Ovary (tissue), 9 donors: ENCODE results near the gene THRAP3. TPM values are rescaled to one million over a fixed set of nuclear protein-coding genes. Genes with fewer than 3 reads are reported as not detected.

Source experiments
- DNase-seq, 5 donors: peaks; one replicate each; pipeline ENCODE4 v3.0.0-alpha.2; 2019 to 2020
- H3K27ac ChIP-seq, 2 donors: fragments of 200-600 bp; one replicate each; pipeline versions ENCODE4 v1.5.1 to v1.8.0; 2019 to 2022
- H3K27me3 ChIP-seq: fragments of 200-600 bp; one replicate; pipeline ENCODE4 v1.8.0; 2022
- H3K36me3 ChIP-seq: fragments of 200-600 bp; sonication (generic); one replicate; pipeline ENCODE4 v1.5.1; 2019
- H3K4me1 ChIP-seq: one replicate; pipeline ENCODE4 v1.8.1; 2013; ENCODE audit warnings: mild to moderate bottlenecking, moderate library complexity; ENCODE audit not compliant: insufficient read depth
- H3K4me3 ChIP-seq: fragments of 200-600 bp; sonication (generic); one replicate; pipeline ENCODE4 v1.5.1; 2017
- H3K9me3 ChIP-seq, 2 donors: fragments of 200-600 bp in 1 of 2; sonication (generic) in 1 of 2; one replicate each; pipeline versions ENCODE4 v1.5.1 to v1.8.1; 2013 to 2019; ENCODE audit warnings: mild to moderate bottlenecking in 1 of 2, moderate library complexity in 1 of 2
- EP300 ChIP-seq: sonication (generic); formaldehyde crosslinking; IDR thresholded peaks from one replicate; pipeline ENCODE4 v1.6.1; 2017; ENCODE audit warnings: antibody characterized with exemption
- POLR2A ChIP-seq: fragments of 450-650 bp; IDR thresholded peaks from one replicate; pipeline ENCODE4 v1.6.1; 2017; ENCODE audit warnings: antibody characterized with exemption, mild to moderate bottlenecking, moderate library complexity
- WGBS, 3 donors: extraction: QIAGEN DNeasy Blood & Tissue Kit in 1 of 3; methylation state at CpG; one replicate each; pipeline versions ENCODE4 v1.1.5 to v1.1.7; 2013 to 2017; 5-methylcytosine and 5-hydroxymethylcytosine counted together
- intact Hi-C, 4 donors: fragments of 100-400 bp; cut with DNase I; formaldehyde crosslinking; loops; one replicate each; pipeline versions ENCODE4 v1.11.0 to v1.15.1; 2022 to 2023
- polyA plus RNA-seq, 2 donors: library from polyadenylated mRNA; stranded (reverse); fragments of 200-250 nt in 1 of 2; fragments of 350-450 nt in 1 of 2; fragmentation: Illumina TruSeq in 1 of 2; extraction: RNeasy Lipid Tissue Mini Kit (QIAGEN cat#74804) in 1 of 2; gene quantifications; one replicate each; pipeline ENCODE4 v1.2.3, GENCODE V29; 2013 to 2014
- small RNA-seq: library from RNA; depleted of rRNA; stranded (forward); fragments of <200 nt; gene quantifications from one replicate; pipeline ENCODE3, GENCODE V24; 2016
- total RNA-seq, 7 donors: library from RNA; depleted of rRNA in 2 of 7; stranded (reverse); fragments of >200 nt in 2 of 7; fragmentation: NEBNext Ultra II Directional in 3 of 7; extraction: Animal tissue kit (Norgen Biotek cat#: 25700) in 3 of 7; gene quantifications; one replicate each; pipeline versions ENCODE4 v1.1.0 to v1.2.4, GENCODE V29; 2016 to 2023
- TF ChIP-seq, protein P1 (sequence below), 3 donors: fragments of 450-650 bp in 2 of 3; fragments of 200-600 bp in 1 of 3; IDR thresholded peaks; one replicate each; pipeline versions ENCODE4 v1.5.1 to v1.8.0; 2016 to 2022; ENCODE audit warnings: antibody characterized with exemption in 3 of 3, mild to moderate bottlenecking in 1 of 3
- donor health status: DM: no; HTN: no; CAD: no; lungs with moderate emphysema.
- donor health status: DM: no; HTN: no; CAD: no.
- donor health status: Bipolar disorder and iron deficiency.
- donor health status: DM: yes; HTN: yes; CAD: no.
- donor health status: DM: no; HTN: no; CAD: no.
- donor health status: DM: yes; HTN: yes; CAD: no.

The THRAP3 gene
- total and polyA plus RNA-seq, 9 donors, result 40.2 to 109 (median 92.6) TPM

DNA sequence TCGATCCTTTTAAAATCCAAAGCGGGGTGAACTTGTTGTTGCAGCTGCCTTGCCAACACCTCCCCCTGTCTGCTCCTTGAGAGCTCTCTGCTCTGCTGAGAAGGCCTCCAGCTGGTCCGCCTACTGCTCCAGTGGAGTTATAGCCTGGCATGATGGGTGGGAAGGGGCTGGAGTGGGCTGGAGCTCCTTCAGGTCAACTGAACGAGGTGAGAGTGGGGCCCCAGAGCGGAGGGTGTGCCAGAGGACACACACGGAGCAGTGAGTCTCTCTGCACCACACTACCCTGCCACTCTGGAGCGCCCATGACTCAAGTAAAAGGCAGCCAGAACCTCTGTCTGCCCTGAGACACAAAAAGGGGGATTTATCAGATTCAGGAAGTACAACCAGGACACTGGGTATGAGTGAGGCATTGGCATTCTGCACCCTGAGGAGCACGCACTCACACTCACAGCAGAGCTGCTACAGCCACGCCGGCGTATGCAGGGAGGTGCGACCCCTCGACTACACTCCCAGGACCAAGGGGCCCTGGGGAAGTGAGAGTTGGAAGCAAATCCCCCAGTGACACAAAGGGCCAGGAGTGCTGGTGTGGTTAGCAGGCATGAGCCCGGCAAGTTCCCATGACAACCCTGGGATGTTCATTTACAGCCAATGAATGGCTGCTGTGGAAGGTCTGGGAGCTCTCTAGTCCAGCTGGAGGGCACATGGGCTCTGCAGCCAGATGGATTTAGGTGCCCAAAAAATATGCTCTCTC, 127.2 kb downstream of the THRAP3 start:
- peaks cover 6% of the 10 kb centered on the region for H3K4me1 ChIP-seq
- H3K27ac ChIP-seq, result peak overlapping the region; percentile 18 to 24
- intact Hi-C loops, result no loop called here
- WGBS, 3 donors, result 52 to 55% (median 54%) methylated on average over 14 of the region's 14 CpGs
- no peaks in the 10 kb centered on the region for H3K9me3 ChIP-seq
- no peaks in the 10 kb centered on the region for H3K36me3 ChIP-seq
- no peak for TF ChIP-seq EP300
- no peak for DNase-seq
- no peak overlapping the region for H3K4me3 ChIP-seq
- H3K27me3 ChIP-seq, result no peaks in the 10 kb centered on the region

DNA sequence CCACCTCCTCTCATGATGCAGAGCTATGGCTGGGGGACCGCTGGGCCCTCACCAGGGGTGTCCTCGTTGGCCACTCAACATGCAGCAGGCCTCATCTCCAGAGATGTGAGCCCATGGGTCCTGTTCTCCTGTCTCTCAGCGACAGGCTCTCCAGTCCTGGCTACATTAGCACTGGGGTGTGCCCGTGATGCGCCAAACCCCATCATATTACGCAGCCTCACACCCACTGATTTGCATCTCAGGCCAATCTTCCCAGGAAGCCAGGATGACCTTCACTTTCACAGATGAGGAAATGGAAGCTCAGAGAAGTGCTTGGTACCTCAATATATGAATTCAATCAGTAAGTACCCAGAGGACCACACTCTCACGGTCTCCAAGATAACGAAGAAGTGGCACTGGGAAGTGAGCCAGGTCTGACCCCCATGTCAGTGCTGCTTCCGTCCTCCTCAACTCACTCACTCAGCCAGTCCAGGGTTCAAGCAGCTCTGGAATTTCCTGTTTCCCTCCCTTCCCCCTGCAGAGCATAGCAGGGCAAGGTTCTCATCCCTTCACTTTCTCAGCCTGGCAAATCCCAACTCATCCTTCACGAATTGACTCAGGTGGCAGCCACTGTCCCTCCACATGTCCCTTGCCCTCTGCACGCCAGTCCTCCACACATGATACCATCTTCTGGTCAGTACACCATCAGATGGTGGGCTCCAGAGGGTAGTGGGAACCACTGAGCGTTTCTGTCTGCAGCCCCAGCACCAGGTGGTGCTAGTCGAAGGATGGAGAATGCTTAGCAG, 128.1 kb downstream of the THRAP3 start:
- Histone ChIP-seq H3K4me1 (peaks cover 6% of the 10 kb centered on the region), H3K27me3 (no peaks in the 10 kb centered on the region), H3K36me3 (no peaks in the 10 kb centered on the region), H3K9me3 (no peaks in the 10 kb centered on the region), H3K4me3 (no peak overlapping the region), H3K27ac (peak overlapping the region in 1 of 2 donors; percentile 18)
- TF ChIP-seq EP300 (no peak), POLR2A (no peak)
- TF ChIP-seq, protein P1, sequence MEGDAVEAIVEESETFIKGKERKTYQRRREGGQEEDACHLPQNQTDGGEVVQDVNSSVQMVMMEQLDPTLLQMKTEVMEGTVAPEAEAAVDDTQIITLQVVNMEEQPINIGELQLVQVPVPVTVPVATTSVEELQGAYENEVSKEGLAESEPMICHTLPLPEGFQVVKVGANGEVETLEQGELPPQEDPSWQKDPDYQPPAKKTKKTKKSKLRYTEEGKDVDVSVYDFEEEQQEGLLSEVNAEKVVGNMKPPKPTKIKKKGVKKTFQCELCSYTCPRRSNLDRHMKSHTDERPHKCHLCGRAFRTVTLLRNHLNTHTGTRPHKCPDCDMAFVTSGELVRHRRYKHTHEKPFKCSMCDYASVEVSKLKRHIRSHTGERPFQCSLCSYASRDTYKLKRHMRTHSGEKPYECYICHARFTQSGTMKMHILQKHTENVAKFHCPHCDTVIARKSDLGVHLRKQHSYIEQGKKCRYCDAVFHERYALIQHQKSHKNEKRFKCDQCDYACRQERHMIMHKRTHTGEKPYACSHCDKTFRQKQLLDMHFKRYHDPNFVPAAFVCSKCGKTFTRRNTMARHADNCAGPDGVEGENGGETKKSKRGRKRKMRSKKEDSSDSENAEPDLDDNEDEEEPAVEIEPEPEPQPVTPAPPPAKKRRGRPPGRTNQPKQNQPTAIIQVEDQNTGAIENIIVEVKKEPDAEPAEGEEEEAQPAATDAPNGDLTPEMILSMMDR (IDR thresholded peaks at IDR 0.05), result no peak
- intact Hi-C loops, result no loop called here
- no peak for DNase-seq
- 71 to 72% (median 72%) methylated on average over 13 of the region's 13 CpGs for WGBS, 3 donors

DNA sequence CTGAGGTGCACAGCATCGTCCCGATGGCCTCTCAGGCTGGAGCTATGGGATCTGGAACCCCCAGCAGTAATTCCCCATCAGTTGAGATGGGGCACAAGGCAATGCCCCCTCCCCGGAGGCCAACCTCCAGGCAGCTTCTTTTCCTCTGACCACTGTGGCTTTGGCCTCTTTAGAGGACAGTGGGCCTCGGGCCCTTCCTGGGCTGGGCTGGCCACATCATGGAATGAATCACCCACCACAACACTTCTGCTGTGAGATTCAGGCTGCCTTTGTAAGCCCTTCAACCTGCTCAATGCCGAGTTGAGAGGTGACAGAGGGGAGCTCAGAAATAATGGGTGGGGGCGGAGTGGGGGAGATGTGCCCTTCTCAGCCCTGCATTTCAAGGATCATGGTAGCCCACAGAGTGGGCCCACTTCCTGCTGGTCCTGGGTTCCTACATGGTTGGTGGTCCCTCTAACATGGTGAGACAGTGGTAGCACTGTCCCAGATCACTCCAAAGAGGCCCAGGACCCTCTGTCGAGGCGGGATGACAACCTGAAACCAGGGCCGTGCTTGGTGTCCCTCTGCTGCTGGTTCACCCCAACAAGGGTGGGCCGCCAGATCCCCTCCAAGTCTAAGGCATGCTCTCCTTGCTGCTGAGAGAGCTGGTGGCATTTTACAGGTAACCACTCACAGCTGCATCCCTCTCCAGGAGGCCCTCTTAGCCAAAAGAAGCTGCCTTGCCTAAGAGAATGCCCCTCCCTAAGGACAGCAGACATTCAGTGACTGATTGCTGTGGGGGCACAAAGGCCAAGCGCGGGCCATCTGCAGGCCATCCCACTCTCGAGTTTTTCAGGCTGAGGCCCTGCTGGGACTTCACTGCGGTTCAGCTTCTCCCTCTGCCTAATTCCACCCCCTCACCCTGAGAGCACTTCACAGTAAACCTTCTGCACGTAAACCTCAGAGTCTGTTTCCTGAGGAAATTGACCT, 129.0 kb downstream of the THRAP3 start:
- Histone ChIP-seq H3K9me3 (no peaks in the 10 kb centered on the region), H3K27me3 (no peaks in the 10 kb centered on the region), H3K36me3 (no peaks in the 10 kb centered on the region), H3K27ac (no peak overlapping the region), H3K4me1 (peaks cover 6% of the 10 kb centered on the region), H3K4me3 (no peak overlapping the region)
- 75 to 77% (median 75%) methylated on average over 13 to 15 of the region's 15 CpGs for WGBS, 3 donors
- no peak for DNase-seq
- intact Hi-C loops, result no loop called here
- TF ChIP-seq, protein P1 (IDR thresholded peaks at IDR 0.05), result no peak
- no peak for TF ChIP-seq EP300
- TF ChIP-seq POLR2A, result no peak

DNA sequence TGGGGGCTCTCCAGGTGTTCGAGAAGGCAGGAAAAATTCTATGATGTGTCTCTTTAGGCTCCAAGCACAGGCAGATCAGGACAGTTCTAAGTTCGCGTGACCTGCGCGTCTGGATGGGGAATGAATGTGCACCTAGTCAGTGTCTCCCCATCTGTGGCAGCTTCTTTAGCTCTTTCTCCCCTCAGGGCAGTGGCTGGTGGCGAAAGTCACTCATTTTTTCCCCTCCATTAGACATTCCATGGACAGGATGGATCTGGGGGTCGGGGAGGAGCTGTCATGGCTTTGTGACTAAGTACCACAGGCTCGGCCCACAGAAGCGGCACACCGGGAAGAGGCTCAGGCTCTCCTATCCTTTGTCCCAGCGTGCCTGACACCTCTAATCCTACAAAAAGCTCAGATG, 130.2 kb downstream of the THRAP3 start:
- Histone ChIP-seq H3K9me3 (no peaks in the 10 kb centered on the region), H3K4me3 (no peak overlapping the region), H3K36me3 (no peaks in the 10 kb centered on the region), H3K27me3 (no peaks in the 10 kb centered on the region), H3K27ac (no peak overlapping the region), H3K4me1 (peaks cover 13% of the 10 kb centered on the region)
- intact Hi-C loops, result no loop called here
- 85 to 90% (median 88%) methylated on average over 11 of the region's 11 CpGs for WGBS, 3 donors
- TF ChIP-seq, protein P1 (IDR thresholded peaks at IDR 0.05), result no peak
- TF ChIP-seq EP300 (no peak), POLR2A (no peak)
- no peak for DNase-seq

Small RNA genes lying within 50 kb of the gene (small RNA-seq; reads per million reads assigned to genes)
- gene RN7SL131P, result not detected
- gene UBE2V2P4, result not detected

Other genes with a start within 250 kb of the THRAP3 start
- 10 to 100 TPM in 1 of 7 donors, 1 to 10 TPM in 4, under 1 TPM in 2; 0.28 to 22.5 (median 2.1) TPM for gene TEKT2, start 140.3 kb upstream of the THRAP3 start, total RNA-seq
- under 1 TPM; 0.12 to 0.36 TPM for gene TEKT2, start 140.3 kb upstream of the THRAP3 start, polyA plus RNA-seq
- gene ADPRS, start 135.6 kb upstream of the THRAP3 start, total RNA-seq, result 10 to 100 TPM; 21.0 to 52.2 (median 27.4) TPM
- gene ADPRS, start 135.6 kb upstream of the THRAP3 start, polyA plus RNA-seq, result 10 to 100 TPM; 14.9 to 24.8 TPM
- gene COL8A2, start 99.2 kb upstream of the THRAP3 start, total RNA-seq, result 1 to 10 TPM; 2.5 to 6.2 (median 4.1) TPM
- gene COL8A2, start 99.2 kb upstream of the THRAP3 start, polyA plus RNA-seq, result 1 to 10 TPM; 2.3 to 4.6 TPM
- gene TRAPPC3, start 75.0 kb upstream of the THRAP3 start, total RNA-seq, result 10 to 100 TPM; 42.3 to 49.6 (median 45.2) TPM
- 10 to 100 TPM; 44.0 to 94.6 TPM for gene TRAPPC3, start 75.0 kb upstream of the THRAP3 start, polyA plus RNA-seq
- 10 to 100 TPM; 34.9 to 99.1 (median 69.0) TPM for gene MAP7D1, start 68.3 kb upstream of the THRAP3 start, total RNA-seq
- gene MAP7D1, start 68.3 kb upstream of the THRAP3 start, polyA plus RNA-seq, result 10 to 100 TPM; 31.4 to 44.3 TPM
- 10 to 100 TPM in 3 of 7 donors, 1 to 10 TPM in 4; 1.9 to 22.6 (median 9.2) TPM for gene SH3D21, start 81.9 kb downstream of the THRAP3 start, total RNA-seq
- gene SH3D21, start 81.9 kb downstream of the THRAP3 start, polyA plus RNA-seq, result 1 to 10 TPM; 3.5 to 3.7 TPM
- gene EVA1B, start 99.2 kb downstream of the THRAP3 start, total RNA-seq, result 100 to 1,000 TPM in 1 of 7 donors, 10 to 100 TPM in 6; 39.9 to 113 (median 56.8) TPM
- gene EVA1B, start 99.2 kb downstream of the THRAP3 start, polyA plus RNA-seq, result 10 to 100 TPM in 1 of 2 donors, not detected in 1; 54.1 TPM
- 100 to 1,000 TPM in 1 of 7 donors, 10 to 100 TPM in 6; 22.9 to 104 (median 83.2) TPM for gene STK40, start 161.5 kb downstream of the THRAP3 start, total RNA-seq
- 10 to 100 TPM; 23.0 to 52.9 TPM for gene STK40, start 161.5 kb downstream of the THRAP3 start, polyA plus RNA-seq
- gene LSM10, start 173.5 kb downstream of the THRAP3 start, total RNA-seq, result 10 to 100 TPM; 20.0 to 49.3 (median 37.8) TPM
- gene LSM10, start 173.5 kb downstream of the THRAP3 start, polyA plus RNA-seq, result 10 to 100 TPM; 22.0 to 43.2 TPM
- 10 to 100 TPM in 6 of 7 donors, 1 to 10 TPM in 1; 9.1 to 27.7 (median 12.2) TPM for gene OSCP1, start 226.0 kb downstream of the THRAP3 start, total RNA-seq
- gene OSCP1, start 226.0 kb downstream of the THRAP3 start, polyA plus RNA-seq, result 10 to 100 TPM in 1 of 2 donors, 1 to 10 TPM in 1; 9.6 to 16.1 TPM
- 10 to 100 TPM; 30.9 to 48.8 (median 37.8) TPM for gene MRPS15, start 239.9 kb downstream of the THRAP3 start, total RNA-seq
- 10 to 100 TPM; 52.1 to 83.5 TPM for gene MRPS15, start 239.9 kb downstream of the THRAP3 start, polyA plus RNA-seq